ENCODE measurements around the gene RAPGEF2.

RAPGEF2 gene

DNA sequence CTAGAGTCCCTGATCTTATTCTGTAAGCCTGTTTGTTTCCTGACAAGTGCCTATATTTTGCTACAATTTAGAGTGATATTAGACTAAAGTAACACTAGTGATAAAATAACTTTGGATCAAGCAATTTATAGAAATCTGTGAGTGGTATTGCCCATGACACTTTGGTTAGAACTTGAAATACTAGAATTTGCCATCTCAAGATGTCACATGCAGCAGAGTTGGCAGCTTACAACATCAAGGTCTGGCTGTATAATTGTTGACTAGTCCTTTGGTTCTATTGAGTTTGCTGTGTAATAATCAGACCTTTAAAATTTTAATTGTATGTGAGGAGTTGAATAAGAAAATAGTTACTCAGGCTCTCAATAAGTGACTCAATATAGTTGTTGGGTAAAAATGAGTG, 167.1 kb downstream of the RAPGEF2 start:
- Histone ChIP-seq H3F3A (ENCODE audit: control insufficient read depth, insufficient read depth) (no peaks in the 10 kb centered on the region), H3K36me3 (ENCODE audit: control insufficient read depth, low read length) (no peaks in the 10 kb centered on the region), H3K9me2 (replicated peaks; ENCODE audit: control insufficient read depth, low read length) (no peaks in the 10 kb centered on the region), H3K9me3 (ENCODE audit: control insufficient read depth, insufficient read depth, low read length) (no peaks in the 10 kb centered on the region), H3K4me1 (ENCODE audit: control insufficient read depth, low read length) (no peaks in the 10 kb centered on the region), H3K27ac (ENCODE audit: low read depth, low read length) (no peak overlapping the region), H3K4me3 (ENCODE audit: low read length) (no peak overlapping the region), H3K4me2 (ENCODE audit: low read length) (no peak overlapping the region), H3K79me2 (ENCODE audit: control insufficient read depth, low read length) (no peaks in the 10 kb centered on the region), H4K20me1 (ENCODE audit: control insufficient read depth, insufficient read depth, low read depth, low read length) (no peaks in the 10 kb centered on the region), H3K27me3 (ENCODE audit: control insufficient read depth, low read length) (no peaks in the 10 kb centered on the region)
- no peak for TF ChIP-seq EZH2phosphoT487 (IDR thresholded peaks at IDR 0.05; ENCODE audit: borderline replicate concordance, low read length)
- TF ChIP-seq, protein P1, sequence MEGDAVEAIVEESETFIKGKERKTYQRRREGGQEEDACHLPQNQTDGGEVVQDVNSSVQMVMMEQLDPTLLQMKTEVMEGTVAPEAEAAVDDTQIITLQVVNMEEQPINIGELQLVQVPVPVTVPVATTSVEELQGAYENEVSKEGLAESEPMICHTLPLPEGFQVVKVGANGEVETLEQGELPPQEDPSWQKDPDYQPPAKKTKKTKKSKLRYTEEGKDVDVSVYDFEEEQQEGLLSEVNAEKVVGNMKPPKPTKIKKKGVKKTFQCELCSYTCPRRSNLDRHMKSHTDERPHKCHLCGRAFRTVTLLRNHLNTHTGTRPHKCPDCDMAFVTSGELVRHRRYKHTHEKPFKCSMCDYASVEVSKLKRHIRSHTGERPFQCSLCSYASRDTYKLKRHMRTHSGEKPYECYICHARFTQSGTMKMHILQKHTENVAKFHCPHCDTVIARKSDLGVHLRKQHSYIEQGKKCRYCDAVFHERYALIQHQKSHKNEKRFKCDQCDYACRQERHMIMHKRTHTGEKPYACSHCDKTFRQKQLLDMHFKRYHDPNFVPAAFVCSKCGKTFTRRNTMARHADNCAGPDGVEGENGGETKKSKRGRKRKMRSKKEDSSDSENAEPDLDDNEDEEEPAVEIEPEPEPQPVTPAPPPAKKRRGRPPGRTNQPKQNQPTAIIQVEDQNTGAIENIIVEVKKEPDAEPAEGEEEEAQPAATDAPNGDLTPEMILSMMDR (IDR thresholded peaks at IDR 0.05; ENCODE audit: low read depth, low read length, poor library complexity, severe bottlenecking): no peak

DNA sequence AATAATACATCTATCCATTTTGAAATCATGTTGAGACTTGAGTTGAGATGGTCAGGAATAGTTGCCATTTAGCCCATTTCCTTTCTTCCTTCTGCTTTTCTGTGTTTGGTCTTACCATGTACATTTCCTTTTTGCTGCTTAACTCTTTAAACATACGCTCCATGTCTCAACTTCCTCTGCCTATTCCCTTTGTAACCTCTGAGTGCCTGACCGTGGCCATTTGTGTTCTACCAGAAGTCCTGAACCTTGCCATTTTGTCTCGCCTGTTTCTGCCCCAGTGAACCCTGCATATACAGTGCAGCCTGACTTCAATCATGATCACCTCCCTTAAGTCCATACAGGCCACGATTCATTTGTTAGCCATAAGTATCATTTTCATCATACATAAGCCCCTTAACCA, 169.0 kb downstream of the RAPGEF2 start:
- H3F3A ChIP-seq (ENCODE audit: control insufficient read depth, insufficient read depth): no peaks in the 10 kb centered on the region
- no peaks in the 10 kb centered on the region for H3K9me3 ChIP-seq (ENCODE audit: control insufficient read depth, insufficient read depth, low read length)
- no peaks in the 10 kb centered on the region for H3K4me1 ChIP-seq (ENCODE audit: control insufficient read depth, low read length)
- H3K4me3 ChIP-seq (ENCODE audit: low read length): no peak overlapping the region
- H3K36me3 ChIP-seq (ENCODE audit: control insufficient read depth, low read length): no peaks in the 10 kb centered on the region
- H3K79me2 ChIP-seq (ENCODE audit: control insufficient read depth, low read length): no peaks in the 10 kb centered on the region
- H3K9me2 ChIP-seq (replicated peaks; ENCODE audit: control insufficient read depth, low read length): no peaks in the 10 kb centered on the region
- no peak overlapping the region for H3K4me2 ChIP-seq (ENCODE audit: low read length)
- H4K20me1 ChIP-seq (ENCODE audit: control insufficient read depth, insufficient read depth, low read depth, low read length): no peaks in the 10 kb centered on the region
- no peak overlapping the region for H3K27ac ChIP-seq (ENCODE audit: low read depth, low read length)
- TF ChIP-seq, protein P1 (IDR thresholded peaks at IDR 0.05; ENCODE audit: low read depth, low read length, poor library complexity, severe bottlenecking): no peak
- TF ChIP-seq EZH2phosphoT487 (IDR thresholded peaks at IDR 0.05; ENCODE audit: borderline replicate concordance, low read length): no peak
- no peaks in the 10 kb centered on the region for H3K27me3 ChIP-seq (ENCODE audit: control insufficient read depth, low read length)

DNA sequence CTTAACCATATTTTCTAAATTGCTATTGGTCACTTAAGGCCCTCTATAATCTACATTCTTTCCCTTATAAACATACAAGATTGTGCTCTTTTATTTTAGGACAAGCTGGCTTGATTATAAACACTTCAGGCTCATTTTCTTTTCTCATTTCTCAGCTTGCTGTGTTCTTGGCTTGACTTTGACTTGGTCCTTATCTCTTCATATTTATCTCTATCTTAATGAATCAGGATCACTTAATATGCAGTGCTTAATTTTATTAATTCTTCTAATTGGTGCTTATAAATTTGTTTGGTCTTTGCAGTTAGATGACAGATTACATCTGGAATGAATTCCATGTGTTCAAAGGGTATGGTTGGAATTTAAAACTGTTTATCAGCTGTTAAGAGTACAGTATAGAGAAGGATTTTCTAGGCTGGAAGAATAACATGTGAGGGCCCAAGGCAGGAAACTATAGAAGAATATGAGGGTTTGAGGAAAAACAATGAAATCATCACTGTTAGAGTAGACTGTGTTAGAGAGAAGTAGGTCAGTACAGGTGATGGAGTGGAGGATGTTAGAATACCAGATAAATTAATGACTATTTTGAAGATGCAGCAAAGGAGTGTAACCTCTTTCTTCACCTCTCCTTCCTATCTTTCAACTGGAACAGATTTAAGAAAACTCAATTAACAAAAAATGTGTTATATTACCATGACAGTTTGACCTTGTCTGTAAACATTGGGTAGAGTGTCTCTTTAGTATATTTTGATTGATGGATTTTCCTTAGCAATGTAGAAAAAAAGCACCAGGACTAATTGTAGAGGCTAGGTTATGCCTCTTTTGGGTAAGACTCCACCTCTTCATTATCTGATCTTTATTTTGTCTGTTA, 169.6 kb downstream of the RAPGEF2 start:
- Histone ChIP-seq H3K4me1 (ENCODE audit: control insufficient read depth, low read length) (no peaks in the 10 kb centered on the region), H3K79me2 (ENCODE audit: control insufficient read depth, low read length) (no peaks in the 10 kb centered on the region), H3F3A (ENCODE audit: control insufficient read depth, insufficient read depth) (no peaks in the 10 kb centered on the region), H3K9me3 (ENCODE audit: control insufficient read depth, insufficient read depth, low read length) (no peaks in the 10 kb centered on the region), H3K4me3 (ENCODE audit: low read length) (no peak overlapping the region), H3K9me2 (replicated peaks; ENCODE audit: control insufficient read depth, low read length) (no peaks in the 10 kb centered on the region), H3K27me3 (ENCODE audit: control insufficient read depth, low read length) (no peaks in the 10 kb centered on the region), H3K36me3 (ENCODE audit: control insufficient read depth, low read length) (no peaks in the 10 kb centered on the region), H3K27ac (ENCODE audit: low read depth, low read length) (no peak overlapping the region), H4K20me1 (ENCODE audit: control insufficient read depth, insufficient read depth, low read depth, low read length) (no peaks in the 10 kb centered on the region), H3K4me2 (ENCODE audit: low read length) (no peak overlapping the region)
- no peak for TF ChIP-seq EZH2phosphoT487 (IDR thresholded peaks at IDR 0.05; ENCODE audit: borderline replicate concordance, low read length)
- TF ChIP-seq, protein P1 (IDR thresholded peaks at IDR 0.05; ENCODE audit: low read depth, low read length, poor library complexity, severe bottlenecking): no peak
